ENCODE results near the gene RPUSD3. TPM values are rescaled to one million over a fixed set of nuclear protein-coding genes. Genes with fewer than 3 reads are reported as not detected.

RPUSD3 gene
- total RNA-seq, 1 experiment from 2014 or later: 54.1 TPM

- Histone ChIP-seq H2AFZ (ENCODE audit: low read length) (no peak overlapping the region), H3K36me3 (ENCODE audit: low read depth, low read length) (peaks cover 33% of the 10 kb centered on the region), H3K27me3 (ENCODE audit: low read length) (no peaks in the 10 kb centered on the region), H4K20me1 (ENCODE audit: low read length) (no peaks in the 10 kb centered on the region), H3K9me3 (ENCODE audit: low read length) (no peaks in the 10 kb centered on the region), H3K79me2 (ENCODE audit: low read length) (no peaks in the 10 kb centered on the region), H3F3A (ENCODE audit: low read length, unreplicated experiment) (peaks cover 8% of the 10 kb centered on the region), H3K27ac (ENCODE audit: low read length) (no peak overlapping the region), H3K4me2 (ENCODE audit: low read length) (no peak overlapping the region), H3K9me2 (replicated peaks; ENCODE audit: low read length) (no peaks in the 10 kb centered on the region), H3K9ac (ENCODE audit: low read length) (no peak overlapping the region), H3K4me3 (ENCODE audit: low read length) (no peak overlapping the region), H3K4me1 (ENCODE audit: insufficient read depth, low read length) (peaks cover 19% of the 10 kb centered on the region)
- ChIA-PET CTCF (no interaction called here), POLR2A (ENCODE audit: unreplicated experiment) (interaction anchor here (0.6 kb wide), 1 partner anchor 442 kb away, joined by 3 read pairs; no protein-coding TSS in a partner anchor)
- BruUV-seq (replicated peaks): TSS peak; percentile 36
- no peak for TF ChIP-seq CTCF (conservative IDR thresholded peaks at IDR 0.05; ENCODE audit: low read depth, low read length)
- no peak for TF ChIP-seq EZH2phosphoT487 (IDR thresholded peaks at IDR 0.05; ENCODE audit: borderline replicate concordance, low read length)
- no peak for TF ChIP-seq EZH2 (IDR thresholded peaks at IDR 0.05; ENCODE audit: low read length, unreplicated experiment)
- no peak for DNase-seq
- intact Hi-C loops (cut with micrococcal nuclease): no loop called here
- ATAC-seq: no peak
Observed at GRCh38 chr3:9806688-9807589, 36.9 kb downstream of the RPUSD3 start.

GRCh38 chr3:9806137-9806536, 37.7 kb downstream of the RPUSD3 start:
- Histone ChIP-seq H3F3A (ENCODE audit: low read length, unreplicated experiment) (peaks cover 8% of the 10 kb centered on the region), H2AFZ (ENCODE audit: low read length) (no peak overlapping the region), H3K27ac (ENCODE audit: low read length) (no peak overlapping the region), H3K4me3 (ENCODE audit: low read length) (no peak overlapping the region), H4K20me1 (ENCODE audit: low read length) (no peaks in the 10 kb centered on the region), H3K9ac (ENCODE audit: low read length) (no peak overlapping the region), H3K79me2 (ENCODE audit: low read length) (no peaks in the 10 kb centered on the region), H3K36me3 (ENCODE audit: low read depth, low read length) (peaks cover 40% of the 10 kb centered on the region), H3K27me3 (ENCODE audit: low read length) (no peaks in the 10 kb centered on the region), H3K4me1 (ENCODE audit: insufficient read depth, low read length) (peaks cover 19% of the 10 kb centered on the region), H3K4me2 (ENCODE audit: low read length) (no peak overlapping the region), H3K9me3 (ENCODE audit: low read length) (no peaks in the 10 kb centered on the region), H3K9me2 (replicated peaks; ENCODE audit: low read length) (no peaks in the 10 kb centered on the region)
- ChIA-PET CTCF (no interaction called here), POLR2A (ENCODE audit: unreplicated experiment) (interaction anchor here (0.6 kb wide), 1 partner anchor 441 kb away, joined by 3 read pairs; no protein-coding TSS in a partner anchor)
- DNase-seq (no peak), ATAC-seq (no peak)
- TF ChIP-seq EZH2 (IDR thresholded peaks at IDR 0.05; ENCODE audit: low read length, unreplicated experiment): no peak
- TF ChIP-seq EZH2phosphoT487 (IDR thresholded peaks at IDR 0.05; ENCODE audit: borderline replicate concordance, low read length): no peak
- no peak for TF ChIP-seq CTCF (conservative IDR thresholded peaks at IDR 0.05; ENCODE audit: low read depth, low read length)
- intact Hi-C loops (cut with micrococcal nuclease): no loop called here
- BruUV-seq (replicated peaks): no TSS peak

- Histone ChIP-seq H3K4me3 (ENCODE audit: low read length) (no peak overlapping the region), H3F3A (ENCODE audit: low read length, unreplicated experiment) (peaks cover 8% of the 10 kb centered on the region), H3K27ac (ENCODE audit: low read length) (no peak overlapping the region), H2AFZ (ENCODE audit: low read length) (no peak overlapping the region), H3K79me2 (ENCODE audit: low read length) (no peaks in the 10 kb centered on the region), H3K4me2 (ENCODE audit: low read length) (no peak overlapping the region), H3K9me2 (replicated peaks; ENCODE audit: low read length) (no peaks in the 10 kb centered on the region), H3K9me3 (ENCODE audit: low read length) (no peaks in the 10 kb centered on the region), H3K27me3 (ENCODE audit: low read length) (no peaks in the 10 kb centered on the region), H3K4me1 (ENCODE audit: insufficient read depth, low read length) (peaks cover 14% of the 10 kb centered on the region), H4K20me1 (ENCODE audit: low read length) (no peaks in the 10 kb centered on the region), H3K9ac (ENCODE audit: low read length) (no peak overlapping the region), H3K36me3 (ENCODE audit: low read depth, low read length) (peaks cover 50% of the 10 kb centered on the region)
- intact Hi-C loops (cut with micrococcal nuclease): no loop called here
- ATAC-seq: no peak
- CTCF ChIA-PET: no interaction called here
- DNase-seq: no peak
- no peak for TF ChIP-seq CTCF (conservative IDR thresholded peaks at IDR 0.05; ENCODE audit: low read depth, low read length)
- no peak for TF ChIP-seq EZH2phosphoT487 (IDR thresholded peaks at IDR 0.05; ENCODE audit: borderline replicate concordance, low read length)
- no peak for TF ChIP-seq EZH2 (IDR thresholded peaks at IDR 0.05; ENCODE audit: low read length, unreplicated experiment)
- POLR2A ChIA-PET (ENCODE audit: unreplicated experiment): interaction anchor here (0.5 to 0.7 kb wide), 2 partner anchors 12 kb away, joined by 4 to 5 read pairs; partner anchors contain the start of gene ARPC4
- BruUV-seq (replicated peaks): no TSS peak
Observed at GRCh38 chr3:9804996-9805395, 38.8 kb downstream of the RPUSD3 start.

All from PC-3 (cell line).